Stimulated activated CD8-positive, alpha-beta memory T cell treated with anti-CD3 and anti-CD28 coated beads, Interleukin-12 subunit alpha, Interleukin-12 subunit beta, amount 100 ng/mL, for 4 hours (primary cell): ENCODE measurements around the gene B3GAT3.
"Not testable (repeated sequence)": the region's sequence is repeated elsewhere in the genome, so short reads cannot be mapped to it uniquely, and the experiment has no call there.

Experiments
- DNase-seq: peaks from one replicate; pipeline ENCODE4 v3.0.0-alpha.2; 2020; ENCODE audit warnings: low read depth

Gene B3GAT3

DNA sequence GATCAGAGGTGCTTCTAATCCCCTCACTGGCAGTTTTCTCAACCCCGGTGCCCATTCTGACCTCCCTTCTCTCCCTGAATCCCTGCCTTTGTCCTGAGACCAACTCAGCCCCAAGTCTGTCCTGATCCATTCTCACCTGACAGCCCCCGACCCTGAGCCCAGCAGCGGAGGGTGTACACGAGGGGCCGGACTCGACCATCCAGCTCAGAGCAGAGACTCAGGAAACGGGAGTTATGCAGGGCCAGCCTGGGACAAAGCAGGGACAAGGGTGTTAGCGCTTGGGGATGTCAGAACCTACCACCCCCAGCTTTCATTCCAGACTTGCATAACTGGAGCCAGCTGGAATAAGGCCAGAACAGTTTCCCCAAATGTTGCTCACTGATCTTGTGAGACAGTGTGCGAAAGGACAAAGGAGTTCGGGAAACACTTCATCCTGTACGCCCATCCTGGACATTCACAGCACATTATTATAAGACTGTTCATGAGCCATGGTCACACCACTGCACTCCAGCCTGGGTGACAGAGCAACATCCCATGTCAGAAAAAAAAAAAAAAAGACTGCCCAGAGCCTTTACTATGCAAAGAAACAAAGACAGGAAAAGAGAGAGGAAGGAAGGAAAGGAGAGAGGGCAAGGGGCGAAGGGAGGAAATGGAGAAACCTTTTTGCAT, 44.6 kb downstream of the B3GAT3 start:
- DNase-seq: no peak

DNA sequence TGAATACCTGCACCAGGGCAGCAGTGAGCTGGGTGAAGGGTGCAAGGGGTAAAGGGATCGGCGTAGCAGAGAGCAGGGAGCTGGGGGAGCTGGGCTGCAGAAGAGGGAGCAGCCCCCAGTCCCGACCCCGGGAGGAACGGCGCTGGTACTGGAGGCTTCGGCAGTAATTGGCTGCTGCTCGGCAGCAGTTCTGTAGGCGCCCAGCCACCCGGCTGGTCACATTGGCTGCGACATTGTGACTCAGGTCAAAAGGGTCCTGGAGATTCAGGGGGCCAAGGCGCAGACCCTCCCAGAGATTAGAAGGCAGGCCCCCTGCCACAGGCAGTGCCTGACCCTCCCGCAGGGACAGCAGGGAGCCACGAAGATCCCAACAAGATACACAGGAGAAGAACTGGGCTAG, 45.9 kb downstream of the B3GAT3 start:
- no peak for DNase-seq

DNA sequence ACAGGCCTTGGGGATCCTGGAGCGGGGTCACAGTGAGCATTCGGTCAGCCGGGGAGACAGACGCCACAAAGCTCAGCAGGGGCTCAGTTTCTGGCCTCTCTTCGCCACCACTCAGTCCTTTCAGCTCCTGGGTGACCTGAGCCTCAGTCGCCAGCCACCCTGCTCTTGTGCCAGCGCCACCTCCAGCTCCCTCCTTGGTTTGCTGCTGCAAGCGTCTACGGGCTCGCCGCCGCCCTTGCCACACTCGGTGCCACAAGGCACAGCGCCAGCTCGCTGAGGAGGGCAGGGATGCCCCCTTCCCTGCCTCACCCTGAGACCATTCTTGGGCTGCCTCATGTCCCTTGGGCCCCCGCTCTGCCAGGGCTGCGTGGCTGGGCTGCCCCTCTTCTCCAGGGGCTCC, 46.6 kb downstream of the B3GAT3 start:
- DNase-seq: no peak

DNA sequence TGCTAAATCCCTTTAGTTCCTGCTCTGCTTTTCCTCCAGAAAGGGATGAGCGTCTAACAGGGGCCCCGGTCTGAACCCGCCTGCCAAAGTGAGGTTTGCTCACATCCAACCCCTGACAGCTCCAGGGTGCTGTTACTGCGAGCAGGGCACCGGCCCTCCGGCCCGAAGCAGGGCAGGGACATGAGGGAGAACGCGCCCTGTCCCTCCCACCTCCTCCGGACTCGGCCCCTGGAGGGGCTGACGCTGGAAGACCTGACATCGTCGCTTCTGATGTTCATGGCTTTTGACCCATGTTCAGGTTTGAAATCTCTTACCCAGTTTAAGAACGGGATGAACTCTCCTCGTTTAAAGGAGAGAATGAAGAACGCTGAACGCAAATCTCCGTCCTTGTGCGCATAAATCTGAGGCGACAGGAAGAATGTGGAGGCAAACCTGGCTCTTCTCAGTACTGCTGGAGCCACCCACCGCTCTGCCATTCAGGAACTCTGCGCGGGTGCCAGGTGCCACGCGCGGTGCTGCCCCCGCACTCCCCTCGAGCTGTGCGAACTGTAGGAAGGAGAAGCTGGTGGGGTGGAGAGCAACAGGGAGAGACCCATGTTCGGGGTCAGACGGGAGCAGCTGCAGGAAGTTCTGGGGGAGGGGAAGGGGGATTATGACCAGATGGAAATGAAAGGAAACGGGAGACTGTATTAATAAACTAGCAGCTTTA, 47.3 kb downstream of the B3GAT3 start:
- DNase-seq: no peak

DNA sequence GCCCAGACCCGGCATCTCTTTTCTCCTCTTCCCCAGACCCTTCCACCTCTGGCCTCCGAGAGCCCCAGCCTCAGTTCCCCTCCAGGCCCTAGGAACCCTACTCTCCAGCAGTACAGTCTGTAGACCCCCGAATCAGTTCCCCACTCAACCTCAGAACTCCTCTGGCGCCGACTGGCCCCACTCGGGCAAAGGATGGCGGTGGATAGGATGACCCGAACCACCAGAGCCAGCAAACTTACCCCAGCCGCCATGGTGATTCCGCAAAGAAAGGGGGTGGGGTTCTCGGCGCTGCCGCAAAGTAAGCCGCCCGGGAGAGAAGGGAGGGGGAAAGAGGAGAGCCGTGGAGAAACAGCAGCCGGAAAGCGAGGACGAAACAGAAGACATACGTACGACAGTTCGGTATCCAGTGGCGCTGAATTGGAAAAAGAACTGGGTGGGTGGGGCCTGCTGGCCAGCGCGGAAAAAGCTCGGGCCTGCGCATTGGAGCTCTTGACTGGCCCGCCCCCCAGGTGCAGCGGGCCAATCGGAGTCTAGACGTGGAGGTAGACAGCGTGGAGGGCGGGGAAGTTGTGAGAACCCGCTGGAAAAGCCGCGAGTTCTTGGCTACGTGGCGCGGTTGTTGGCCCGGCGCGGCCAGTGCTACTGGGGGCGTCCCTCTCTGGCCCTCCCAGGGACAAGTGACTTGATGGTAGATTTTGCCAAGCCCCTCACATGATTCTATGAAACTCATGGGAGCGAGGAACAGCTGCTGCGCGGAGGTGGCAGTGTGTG, 48.0 kb downstream of the B3GAT3 start, which contains the start of gene EEF1G:
TSS of gene EEF1G (minus strand) at position 300 of the 771 bp plus-strand sequence. CDS start at position 251, 49 bp downstream.
- peak; percentile 95 for DNase-seq

DNA sequence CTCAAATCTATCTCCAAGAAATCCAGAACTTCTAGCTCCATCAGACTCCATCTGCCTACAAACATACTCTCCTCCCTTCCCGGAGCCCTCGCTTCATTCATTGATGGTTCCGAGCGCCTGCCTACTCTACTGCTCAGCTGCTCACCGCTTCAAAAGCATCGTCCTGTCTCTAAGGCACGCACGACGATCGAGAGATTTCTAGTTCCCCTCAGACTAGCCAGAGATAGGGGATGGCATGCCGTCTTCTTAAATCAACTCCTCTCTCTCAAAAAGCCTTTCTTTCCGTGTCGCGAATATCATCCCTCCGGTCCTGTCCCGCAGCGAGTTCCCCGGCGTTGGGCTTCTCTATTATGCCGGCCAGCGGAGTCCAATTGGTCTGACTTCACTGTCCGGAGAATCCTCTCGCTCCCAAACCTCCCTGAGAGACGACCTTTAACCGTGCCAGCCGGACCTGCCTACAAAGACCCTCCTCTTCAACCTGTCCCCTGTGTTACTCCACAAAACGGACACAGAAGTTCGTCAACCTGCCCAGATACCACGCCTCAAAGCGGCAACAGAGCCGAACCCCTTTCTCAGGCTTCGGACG, 48.7 kb downstream of the B3GAT3 start:
- DNase-seq: no peak

DNA sequence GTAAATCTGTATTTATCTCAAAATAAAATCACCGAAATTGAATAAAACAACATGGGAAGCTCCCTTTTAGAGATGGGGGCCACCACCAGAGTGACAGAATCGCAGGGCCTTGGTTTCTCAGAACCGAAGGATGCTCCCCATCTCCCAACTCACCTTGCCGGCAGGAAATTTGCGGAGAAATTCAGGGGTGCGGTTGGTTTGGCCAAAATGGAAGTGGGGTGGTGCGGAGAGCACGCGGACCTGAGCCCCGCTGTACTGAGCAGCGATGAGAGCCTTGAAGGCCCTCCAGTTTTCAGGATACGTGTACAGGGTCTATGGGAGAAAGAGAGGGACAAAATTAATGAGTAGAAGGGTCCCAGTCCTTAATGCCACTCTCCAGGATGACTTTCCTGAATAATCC, 49.4 kb downstream of the B3GAT3 start:
- DNase-seq: no peak

DNA sequence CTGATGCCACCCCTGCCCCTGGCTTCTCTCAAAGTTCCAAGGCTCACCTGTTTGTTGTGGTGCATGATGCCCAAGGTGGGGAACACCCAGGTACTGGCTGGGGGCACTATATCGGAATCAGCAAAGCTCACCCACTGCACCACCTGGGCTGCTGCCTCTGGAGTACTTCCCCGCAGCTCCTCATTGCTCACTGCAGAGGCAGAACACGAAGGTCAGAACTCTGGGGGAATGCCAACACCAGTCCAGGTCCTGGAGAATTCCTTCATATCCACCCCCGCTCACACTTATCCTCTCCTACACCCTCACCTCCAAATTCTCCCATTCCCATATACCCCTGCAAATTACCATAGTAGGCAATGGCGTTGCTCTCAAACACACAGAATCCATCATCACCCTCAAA, 50.3 kb downstream of the B3GAT3 start:
- not testable (repeated sequence) for DNase-seq

DNA sequence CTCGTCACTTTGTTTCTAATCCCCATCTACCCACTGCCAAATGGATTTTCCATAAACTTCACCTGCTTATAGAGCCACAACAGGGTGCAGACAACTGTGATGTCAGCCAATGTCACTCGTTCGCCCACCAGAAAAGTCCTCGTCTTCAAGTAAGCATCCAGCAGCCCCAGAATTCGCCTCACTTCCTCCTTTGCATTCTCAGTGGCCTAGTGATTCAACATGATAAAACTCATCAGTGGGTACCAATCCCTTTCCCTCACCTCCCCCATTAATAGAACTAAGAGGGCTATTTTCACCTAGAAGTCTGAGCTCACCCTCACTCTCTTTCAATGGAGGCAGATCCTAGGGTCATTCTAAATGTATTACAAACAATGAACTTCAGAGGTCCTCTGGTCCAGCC, 50.9 kb downstream of the B3GAT3 start:
- DNase-seq: not testable (repeated sequence)

DNA sequence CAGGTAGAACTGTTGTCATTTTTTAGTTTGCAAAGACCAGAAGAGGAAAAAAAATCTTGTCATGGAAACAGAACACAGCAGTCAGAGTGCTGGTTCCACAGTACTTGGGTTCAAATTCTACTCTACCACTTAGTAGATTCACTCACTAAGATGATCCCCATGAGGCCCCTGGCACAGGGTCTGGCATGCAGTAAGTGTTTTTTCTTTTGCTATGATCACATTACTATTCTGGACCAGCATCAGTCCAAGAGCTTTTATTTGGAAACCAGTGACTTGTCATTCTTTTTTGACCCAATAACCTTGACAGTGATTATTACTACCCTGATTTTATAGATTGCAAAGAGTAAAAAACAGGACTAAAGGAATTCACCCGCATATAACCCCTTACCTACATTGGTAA, 52.2 kb downstream of the B3GAT3 start:
- DNase-seq: no peak

DNA sequence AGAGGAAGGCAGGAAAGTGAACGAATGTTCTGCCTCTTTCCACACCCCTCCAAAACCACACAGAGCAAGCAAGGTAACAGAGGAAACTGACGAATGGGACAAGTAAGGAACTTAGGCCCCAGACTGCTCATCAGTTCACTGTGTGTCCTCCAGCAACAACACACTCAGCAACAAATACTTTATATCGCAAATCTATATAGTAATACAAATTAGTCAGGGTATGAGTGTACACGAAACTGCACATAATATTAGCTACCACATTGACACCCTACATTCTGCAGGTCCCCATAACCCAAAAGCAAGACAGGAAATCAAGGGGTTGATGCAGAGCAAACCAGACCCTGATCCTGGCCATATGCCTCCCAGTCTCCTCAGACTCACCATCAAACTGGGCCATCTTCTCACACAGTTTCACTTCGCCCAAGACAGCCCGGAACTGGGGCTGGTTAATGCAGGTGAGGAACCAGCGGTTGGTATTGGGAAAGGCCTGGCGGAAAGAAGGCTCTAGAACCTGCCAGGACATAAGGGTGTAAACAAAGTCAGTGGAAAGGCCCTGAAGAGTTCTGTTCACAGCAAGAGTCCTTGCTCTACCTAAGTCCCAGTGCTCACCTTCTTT, 54.7 kb downstream of the B3GAT3 start:
- no peak for DNase-seq

DNA sequence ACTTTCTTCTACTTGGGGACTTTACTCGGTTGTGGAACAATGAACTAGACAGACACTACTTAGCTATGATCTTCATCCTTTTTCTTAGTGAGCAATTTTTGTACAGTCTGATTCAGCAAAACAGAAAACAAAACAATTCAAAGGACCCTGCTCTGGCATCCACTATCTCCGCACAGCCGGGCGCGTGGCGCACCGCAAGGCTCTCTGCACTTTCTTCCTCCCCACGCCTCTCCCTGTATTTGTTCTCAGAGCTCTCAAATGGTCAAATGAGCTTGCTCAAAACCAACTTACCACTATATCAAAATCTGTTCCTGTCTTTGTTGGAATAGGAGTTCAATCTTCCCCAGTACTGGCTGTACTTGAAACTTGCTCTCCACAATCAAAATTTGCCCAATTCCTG, 55.5 kb downstream of the B3GAT3 start:
- no peak for DNase-seq
